Endodermal cell (in vitro differentiated cells): ENCODE data around the gene MBNL3. TPM values are rescaled to one million over a fixed set of nuclear protein-coding genes. Genes with fewer than 3 reads are reported as not detected.
A peak's percentile ranks its signal among the peaks of the same experiment; 100 is the strongest.

Source experiments
- DNase-seq: peaks from one replicate; pipeline ENCODE4 v3.0.0-alpha.2; 2017
- H3K27ac ChIP-seq: 2 replicates; pipeline ENCODE4 v1.5.1; 2013; ENCODE audit warnings: mild to moderate bottlenecking, low read depth, low read length, moderate library complexity
- H3K27me3 ChIP-seq: 2 replicates; pipeline ENCODE4 v1.6.1; 2013; ENCODE audit warnings: mild to moderate bottlenecking, low read length, moderate library complexity; ENCODE audit not compliant: insufficient read depth, control insufficient read depth, poor library complexity, severe bottlenecking
- H3K36me3 ChIP-seq: 2 replicates; pipeline ENCODE4 v1.7.0; 2013; ENCODE audit warnings: mild to moderate bottlenecking, low read length, moderate library complexity; ENCODE audit not compliant: control insufficient read depth, insufficient read depth
- H3K4me1 ChIP-seq: one replicate; pipeline ENCODE4 v1.7.0; 2013; ENCODE audit warnings: low read length; ENCODE audit not compliant: control insufficient read depth, insufficient read depth
- H3K4me3 ChIP-seq: 2 replicates; pipeline ENCODE4 v1.5.1; 2013; ENCODE audit warnings: mild to moderate bottlenecking, low read length, moderate library complexity
- H3K9ac ChIP-seq: 2 replicates; pipeline ENCODE4 v1.6.1; 2013; ENCODE audit warnings: mild to moderate bottlenecking, low read length, moderate library complexity; ENCODE audit not compliant: poor library complexity, severe bottlenecking; ENCODE audit errors: extremely low read depth
- H3K9me3 ChIP-seq: 2 replicates; pipeline ENCODE4 v1.6.1; 2013; ENCODE audit warnings: mild to moderate bottlenecking, low read length, moderate library complexity; ENCODE audit not compliant: control insufficient read depth
- H3K27ac Mint-ChIP-seq: 2 replicates; pipeline ENCODE4 v1.8.0; 2020; ENCODE audit warnings: mixed read lengths
- H3K27me3 Mint-ChIP-seq: 2 replicates; pipeline ENCODE4 v1.8.0; 2021; ENCODE audit warnings: mild to moderate bottlenecking, mixed read lengths; ENCODE audit not compliant: insufficient read depth
- H3K36me3 Mint-ChIP-seq: 2 replicates; pipeline ENCODE4 v1.8.0; 2020; ENCODE audit warnings: low read depth, mixed read lengths
- H3K4me1 Mint-ChIP-seq: 2 replicates; pipeline ENCODE4 v1.8.0; 2020; ENCODE audit warnings: mixed read lengths
- H3K4me3 Mint-ChIP-seq: 2 replicates; pipeline ENCODE4 v1.8.0; 2020; ENCODE audit warnings: mild to moderate bottlenecking, moderate library complexity, mixed read lengths
- H3K9me3 Mint-ChIP-seq: 2 replicates; pipeline ENCODE4 v1.8.0; 2020; ENCODE audit warnings: mild to moderate bottlenecking, mixed read lengths
- CTCF ChIP-seq: fragments of 200-600 bp; sonication (generic); conservative IDR thresholded peaks from 2 replicates; pipeline ENCODE4 v1.5.0; 2021; ENCODE audit warnings: antibody characterized with exemption, mild to moderate bottlenecking
- WGBS, 2 experiments: methylation state at CpG; one replicate each; pipeline versions ENCODE4 v1.1.5 to v1.1.7; 2013; ENCODE audit warnings: missing lambda C conversion rate in 2 of 2, mixed read lengths in 1 of 2; ENCODE audit not compliant: insufficient coverage in 1 of 2, insufficient read length in 1 of 2; 5-methylcytosine and 5-hydroxymethylcytosine counted together
- total RNA-seq, 2 donors: library from RNA; stranded (reverse); fragmentation: NEBNext Ultra II Directional in 1 of 2; extraction: Animal tissue kit (Norgen Biotek cat#: 25700) in 1 of 2; gene quantifications; 2 replicates in 1 of 2; 3 replicates in 1 of 2; pipeline ENCODE4 v1.2.1, GENCODE V29; 2021

The MBNL3 gene
- total RNA-seq, 2 donors from 2014 or later = 17.0 to 33.4 TPM

- H3K27ac Mint-ChIP-seq = peak overlapping the region; percentile 48
- no peak for TF ChIP-seq CTCF
- DNase-seq = no peak
- Histone ChIP-seq H3K27ac (no peak overlapping the region), H3K36me3 (no peaks in the 10 kb centered on the region), H3K4me1 (no peaks in the 10 kb centered on the region), H3K9me3 (no peaks in the 10 kb centered on the region), H3K9ac (no peak overlapping the region), H3K4me3 (no peak overlapping the region), H3K27me3 (no peaks in the 10 kb centered on the region)
- H3K9me3 Mint-ChIP-seq = no peaks in the 10 kb centered on the region
- H3K27me3 Mint-ChIP-seq = no peaks in the 10 kb centered on the region
- 72 to 100% methylated on average over 1 to 5 of the region's 6 CpGs for WGBS, 2 experiments
- H3K36me3 Mint-ChIP-seq = no peaks in the 10 kb centered on the region
- peaks cover 41% of the 10 kb centered on the region for H3K4me1 Mint-ChIP-seq
- H3K4me3 Mint-ChIP-seq = no peak overlapping the region
These were observed 8.1 kb downstream of the MBNL3 start for GRCh38 chrX:132480581-132481203.

GRCh38 chrX:132474544-132475248 is 14.1 kb downstream of the MBNL3 start:
- no peaks in the 10 kb centered on the region for H3K27me3 ChIP-seq
- no peaks in the 10 kb centered on the region for H3K36me3 Mint-ChIP-seq
- H3K4me3 ChIP-seq = no peak overlapping the region
- H3K9me3 Mint-ChIP-seq = no peaks in the 10 kb centered on the region
- H3K27ac ChIP-seq = no peak overlapping the region
- H3K4me3 Mint-ChIP-seq = no peak overlapping the region
- no peaks in the 10 kb centered on the region for H3K4me1 ChIP-seq
- no peaks in the 10 kb centered on the region for H3K9me3 ChIP-seq
- no peak for DNase-seq
- H3K27me3 Mint-ChIP-seq = no peaks in the 10 kb centered on the region
- no peaks in the 10 kb centered on the region for H3K36me3 ChIP-seq
- no peak overlapping the region for H3K27ac Mint-ChIP-seq
- TF ChIP-seq CTCF = no peak
- H3K4me1 Mint-ChIP-seq = peaks cover 8% of the 10 kb centered on the region
- H3K9ac ChIP-seq = no peak overlapping the region
- 88 to 100% methylated on average over 1 of the region's 1 CpG for WGBS, 2 experiments

- Histone ChIP-seq H3K4me1 (no peaks in the 10 kb centered on the region), H3K36me3 (no peaks in the 10 kb centered on the region), H3K27me3 (no peaks in the 10 kb centered on the region), H3K27ac (no peak overlapping the region), H3K9ac (no peak overlapping the region), H3K4me3 (no peak overlapping the region), H3K9me3 (no peaks in the 10 kb centered on the region)
- Mint-ChIP-seq H3K27ac (no peak overlapping the region), H3K27me3 (no peaks in the 10 kb centered on the region), H3K4me1 (peaks cover 7% of the 10 kb centered on the region), H3K4me3 (no peak overlapping the region), H3K36me3 (no peaks in the 10 kb centered on the region), H3K9me3 (no peaks in the 10 kb centered on the region)
- no peak for DNase-seq
- TF ChIP-seq CTCF = no peak
- WGBS, 2 experiments = no CpG with 5 or more reads among the region's 1 CpG
These were observed 16.4 kb downstream of the MBNL3 start for GRCh38 chrX:132472397-132472796.
